ENCODE results near the gene GGT5.

GGT5 gene

DNA sequence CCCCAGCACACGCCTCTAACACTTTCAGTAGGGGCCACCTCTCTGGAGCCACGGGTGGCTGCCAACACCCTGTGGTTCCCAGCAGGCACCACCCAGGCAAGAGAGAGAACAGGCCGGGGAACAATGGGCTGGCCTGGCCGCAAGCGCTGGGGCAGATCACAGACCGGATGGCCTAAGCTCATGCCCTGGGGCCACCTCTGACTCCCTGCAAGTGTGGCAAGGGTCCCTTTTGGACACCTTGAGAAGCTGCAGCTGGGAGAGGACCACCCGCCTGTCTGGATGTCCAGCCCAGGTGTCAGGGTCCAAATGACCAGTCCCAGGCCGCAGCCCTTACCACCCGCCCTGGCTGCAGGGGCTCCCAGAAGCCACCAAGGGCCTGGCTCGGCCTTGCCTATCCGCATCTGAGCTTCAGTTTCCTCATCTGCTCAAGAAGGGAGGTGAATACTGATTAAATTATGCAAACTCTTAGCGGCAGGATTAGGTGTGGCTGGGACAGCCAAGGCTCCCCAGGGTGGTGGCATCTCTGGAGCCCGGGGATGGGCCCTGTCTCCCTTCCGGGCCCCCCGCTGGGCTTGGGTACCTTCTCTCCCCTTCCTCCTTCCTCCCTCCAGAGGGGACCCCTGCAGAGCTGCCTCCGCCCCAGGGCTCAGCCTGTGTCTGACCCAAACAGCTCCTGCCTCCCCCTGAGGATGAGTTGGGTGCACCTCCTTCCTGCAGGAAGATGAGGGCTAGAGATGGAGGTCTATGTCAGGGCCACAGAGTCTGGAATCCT, 64.4 kb downstream of the GGT5 start:
- H3K4me3 ChIP-seq (ENCODE audit: low read length) = no peak overlapping the region
- TF ChIP-seq ZNF274 (IDR thresholded peaks at IDR 0.05; ENCODE audit: low read depth, low read length) = no peak

DNA sequence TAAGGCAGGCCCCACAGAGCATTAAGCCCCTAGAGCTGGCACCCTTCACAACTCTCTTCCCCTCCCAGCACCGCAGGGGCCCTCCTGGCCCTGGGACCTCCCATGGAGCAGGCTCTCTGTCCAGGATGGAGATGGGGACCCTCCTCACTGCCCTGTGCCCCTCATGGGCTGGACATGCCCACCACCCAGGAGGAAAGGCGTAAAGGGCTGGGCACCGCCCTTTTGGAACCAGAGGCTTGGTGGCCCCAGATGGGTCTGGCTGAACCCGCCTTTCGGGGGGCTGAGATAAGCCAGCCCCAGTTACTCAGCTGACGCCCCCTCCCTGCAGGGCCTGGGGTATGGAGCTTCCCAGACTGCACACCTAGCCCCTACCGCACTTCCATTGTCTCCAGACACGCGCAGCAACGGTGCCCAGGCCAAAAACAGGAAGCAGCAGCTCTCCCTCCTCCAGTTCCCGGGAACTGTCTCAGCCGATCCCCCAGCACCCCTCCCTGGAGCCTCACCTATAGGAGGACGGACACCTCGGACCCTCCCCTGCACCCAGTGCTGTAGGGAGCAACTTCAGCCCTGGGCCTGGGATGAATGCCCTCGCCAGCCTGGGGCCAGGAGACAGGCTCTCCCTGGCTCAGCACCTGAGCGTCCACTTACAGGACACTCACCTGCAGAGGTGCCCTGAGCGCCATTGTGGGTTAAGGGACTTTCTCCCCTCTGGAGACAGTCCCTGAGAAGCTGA, 65.2 kb downstream of the GGT5 start:
- H3K4me3 ChIP-seq (ENCODE audit: low read length) = no peak overlapping the region
- no peak for TF ChIP-seq ZNF274 (IDR thresholded peaks at IDR 0.05; ENCODE audit: low read depth, low read length)

DNA sequence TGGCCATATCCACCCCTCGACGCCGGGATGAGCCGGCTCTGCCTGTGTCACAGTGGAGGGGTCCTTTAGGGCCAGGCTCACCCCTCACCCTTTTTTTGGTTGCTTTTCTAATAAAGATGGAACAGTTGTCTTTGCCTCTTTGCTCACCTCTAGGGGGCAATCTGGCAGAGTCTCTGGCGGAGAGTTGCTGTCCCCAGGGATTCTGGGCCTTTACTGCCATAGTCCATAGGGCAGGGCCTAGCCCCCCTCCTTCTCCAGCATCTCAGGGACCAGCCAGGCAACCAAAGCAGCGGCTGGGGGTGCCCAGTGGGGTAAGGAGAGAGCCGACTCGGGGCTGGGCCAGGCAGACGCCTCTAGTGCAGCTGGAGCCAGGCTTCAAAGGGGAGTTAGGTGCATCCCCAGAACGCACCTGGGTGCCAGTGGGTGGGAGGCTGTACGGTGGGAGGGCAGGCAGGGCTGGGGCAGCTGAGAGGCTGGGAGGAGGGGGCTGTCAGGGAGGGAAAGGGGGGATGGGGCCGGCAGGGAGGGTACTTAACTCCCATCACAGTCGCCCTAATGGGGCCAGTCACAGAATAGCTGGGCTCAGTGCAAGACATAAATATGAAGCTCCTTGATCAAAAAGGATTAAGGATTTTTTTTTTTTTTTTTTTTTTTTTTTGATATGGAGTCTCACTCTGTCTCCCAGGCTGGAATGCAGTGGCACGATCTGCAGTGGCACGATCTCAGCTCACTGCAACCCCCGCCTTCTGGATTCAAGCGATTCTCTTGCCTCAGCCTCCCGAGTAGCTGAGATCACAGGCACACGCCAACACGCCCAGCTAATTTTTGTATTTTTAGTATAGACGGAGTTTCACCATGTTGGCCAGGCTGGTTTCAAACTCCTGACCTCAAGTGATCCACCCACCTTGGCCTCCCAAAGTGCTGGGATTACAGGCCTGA, 66.1 kb downstream of the GGT5 start:
- H3K4me3 ChIP-seq (ENCODE audit: low read length) = no peak overlapping the region
- TF ChIP-seq ZNF274 (IDR thresholded peaks at IDR 0.05; ENCODE audit: low read depth, low read length) = no peak

DNA sequence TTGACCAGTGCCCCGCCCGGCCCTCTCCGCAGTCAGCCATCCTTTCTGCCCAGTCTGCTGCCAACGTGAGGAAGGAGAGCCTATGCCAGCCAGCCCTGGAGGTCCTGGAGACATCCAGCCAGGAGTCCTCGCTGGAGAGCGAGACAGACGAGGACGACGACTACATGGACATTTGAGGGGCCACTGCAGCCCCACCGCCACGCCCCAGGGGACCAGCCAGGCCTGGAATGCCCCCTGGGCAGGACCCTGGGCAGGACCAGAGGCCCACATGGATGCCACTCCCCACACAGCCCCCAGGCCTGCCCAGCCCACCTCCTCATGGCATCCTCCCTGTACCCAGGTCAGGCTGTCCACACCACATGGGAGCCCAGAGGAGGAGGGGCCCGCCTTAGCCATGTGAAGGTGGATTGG, 66.9 kb downstream of the GGT5 start:
- no peak for TF ChIP-seq ZNF274 (IDR thresholded peaks at IDR 0.05; ENCODE audit: low read depth, low read length)
- no peak overlapping the region for H3K4me3 ChIP-seq (ENCODE audit: low read length)

DNA sequence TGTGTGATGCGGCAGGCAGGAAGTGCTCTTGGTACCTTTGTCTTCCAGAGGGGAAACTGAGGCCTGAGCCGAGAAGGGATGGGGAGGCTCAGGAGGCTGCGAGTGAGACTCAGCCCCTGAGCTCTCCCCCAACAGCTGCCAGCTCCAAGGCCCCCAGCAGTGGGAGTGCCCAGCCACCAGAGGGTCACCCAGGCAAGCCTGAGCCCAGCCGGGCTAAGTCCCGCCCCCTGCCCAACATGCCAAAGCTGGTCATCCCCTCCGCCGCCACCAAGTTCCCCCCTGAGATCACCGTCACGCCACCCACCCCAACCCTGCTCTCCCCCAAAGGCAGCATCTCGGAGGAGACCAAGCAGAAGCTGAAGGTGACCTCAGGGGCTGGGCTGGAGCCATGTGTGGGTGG, 67.4 kb downstream of the GGT5 start:
- no peak overlapping the region for H3K4me3 ChIP-seq (ENCODE audit: low read length)
- TF ChIP-seq ZNF274 (IDR thresholded peaks at IDR 0.05; ENCODE audit: low read depth, low read length) = no peak

DNA sequence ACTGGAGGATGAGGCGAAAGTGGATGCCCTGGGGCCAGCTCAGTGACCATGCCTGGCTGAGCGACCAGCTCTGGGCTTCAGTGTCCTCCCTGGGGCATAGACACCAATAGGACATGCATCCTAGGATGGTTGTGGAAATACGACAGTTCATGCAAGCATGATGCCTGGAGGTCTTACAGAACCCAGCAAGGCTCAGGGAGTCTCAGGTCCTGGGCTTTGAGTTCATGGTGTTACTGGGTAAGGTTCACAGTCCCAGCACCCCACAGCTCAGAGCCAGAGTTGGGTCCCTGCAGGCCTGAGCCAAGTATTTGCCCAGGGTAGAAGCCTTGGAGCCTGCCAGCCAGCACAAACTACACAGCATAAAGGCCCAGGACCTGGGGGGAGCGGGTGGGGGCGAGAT, 67.8 kb downstream of the GGT5 start:
- no peak overlapping the region for H3K4me3 ChIP-seq (ENCODE audit: low read length)
- TF ChIP-seq ZNF274 (IDR thresholded peaks at IDR 0.05; ENCODE audit: low read depth, low read length) = no peak

DNA sequence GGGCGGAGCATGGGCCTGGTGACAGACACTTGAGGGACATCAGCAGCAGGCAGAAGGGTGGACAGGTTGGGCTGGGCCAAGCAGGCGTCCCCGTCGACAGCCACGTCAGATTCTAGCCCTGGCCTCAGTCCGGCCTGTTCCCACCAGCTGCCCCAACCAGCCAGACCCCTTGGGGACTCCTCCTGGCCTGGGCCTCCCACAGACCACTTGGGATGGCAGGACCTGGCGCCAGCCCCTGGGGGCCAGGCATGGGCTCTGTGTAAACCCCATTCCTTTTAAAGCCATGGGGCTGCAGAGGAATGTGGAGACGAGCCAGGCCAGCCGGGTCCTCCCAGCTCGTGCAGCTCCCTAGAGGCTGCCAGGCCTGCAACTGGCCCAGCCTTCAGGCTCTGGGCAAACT, 68.3 kb downstream of the GGT5 start:
- TF ChIP-seq ZNF274 (IDR thresholded peaks at IDR 0.05; ENCODE audit: low read depth, low read length) = no peak
- H3K4me3 ChIP-seq (ENCODE audit: low read length) = no peak overlapping the region

DNA sequence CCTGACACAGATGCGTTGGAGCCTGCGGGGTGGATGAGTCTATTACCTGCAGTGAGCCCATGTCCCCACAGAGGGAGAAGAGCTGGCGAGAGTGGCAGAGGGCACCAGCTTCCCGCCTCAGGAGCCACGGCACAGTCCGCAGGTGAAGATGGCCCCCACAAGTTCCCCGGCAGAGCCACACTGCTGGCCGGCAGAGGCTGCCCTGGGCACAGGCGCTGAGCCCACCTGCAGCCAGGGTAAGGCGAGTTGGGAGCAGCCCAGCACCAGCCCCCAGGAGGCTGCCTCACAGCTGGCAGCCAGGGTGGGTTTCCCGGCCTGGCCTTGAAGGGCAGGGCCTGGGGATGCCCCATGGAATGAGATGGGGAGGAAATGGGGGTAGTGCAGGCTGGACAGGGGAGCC, 68.8 kb downstream of the GGT5 start:
- H3K4me3 ChIP-seq (ENCODE audit: low read length) = no peak overlapping the region
- TF ChIP-seq ZNF274 (IDR thresholded peaks at IDR 0.05; ENCODE audit: low read depth, low read length) = no peak

DNA sequence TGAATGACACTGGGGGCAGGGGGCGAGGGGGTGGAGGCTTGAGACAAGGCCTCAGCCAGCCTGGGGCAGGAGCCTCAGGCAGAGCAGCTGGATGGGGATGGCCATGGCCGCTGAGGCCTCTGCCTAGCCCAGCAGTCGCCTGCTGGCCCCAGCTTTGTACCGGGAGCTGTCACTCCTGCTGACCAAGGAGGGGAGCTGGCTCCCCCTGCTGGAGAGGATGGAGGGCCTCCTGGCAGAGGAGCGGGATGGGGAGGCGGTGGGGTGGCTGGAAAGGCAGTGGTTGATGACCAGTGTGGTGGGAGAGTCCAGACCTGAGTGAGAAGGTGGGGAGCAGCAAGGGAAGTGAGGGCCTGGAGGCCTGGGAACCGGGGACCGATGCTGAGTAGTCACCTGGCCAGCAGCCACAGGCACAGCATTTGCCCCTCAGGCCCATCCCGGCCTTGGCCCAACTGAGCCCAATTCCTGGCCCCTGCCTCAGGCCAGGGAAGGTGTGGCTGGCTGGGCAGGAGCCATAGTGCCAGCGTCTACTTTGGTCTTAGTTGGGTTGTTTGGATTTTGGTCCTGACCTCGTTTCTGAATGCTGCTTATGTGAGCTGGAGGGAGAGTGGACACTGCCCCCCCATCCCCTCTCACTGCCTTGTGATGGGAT, 69.6 kb downstream of the GGT5 start:
- H3K4me3 ChIP-seq (ENCODE audit: low read length) = no peak overlapping the region
- no peak for TF ChIP-seq ZNF274 (IDR thresholded peaks at IDR 0.05; ENCODE audit: low read depth, low read length)

DNA sequence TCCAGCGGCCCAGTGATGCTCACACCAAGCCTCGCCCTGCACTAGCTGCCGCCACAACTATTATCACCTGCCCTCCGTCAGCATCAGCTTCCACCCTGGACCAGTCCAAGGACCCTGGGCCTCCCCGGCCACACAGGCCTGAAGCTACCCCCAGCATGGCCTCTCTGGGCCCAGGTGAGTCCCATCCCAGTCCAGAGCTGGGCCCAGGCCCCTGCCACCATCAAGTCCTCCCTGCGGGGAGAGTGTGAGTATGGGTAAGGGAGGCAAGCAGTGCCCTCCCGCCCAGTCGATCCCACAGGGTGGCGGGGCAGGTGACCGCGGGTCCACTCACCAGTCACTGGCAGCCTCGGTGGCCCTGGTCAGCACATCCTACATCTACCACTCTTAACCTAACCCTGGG, 73.1 kb downstream of the GGT5 start:
- H3K4me3 ChIP-seq (ENCODE audit: low read length) = no peak overlapping the region
- no peak for TF ChIP-seq ZNF274 (IDR thresholded peaks at IDR 0.05; ENCODE audit: low read depth, low read length)

DNA sequence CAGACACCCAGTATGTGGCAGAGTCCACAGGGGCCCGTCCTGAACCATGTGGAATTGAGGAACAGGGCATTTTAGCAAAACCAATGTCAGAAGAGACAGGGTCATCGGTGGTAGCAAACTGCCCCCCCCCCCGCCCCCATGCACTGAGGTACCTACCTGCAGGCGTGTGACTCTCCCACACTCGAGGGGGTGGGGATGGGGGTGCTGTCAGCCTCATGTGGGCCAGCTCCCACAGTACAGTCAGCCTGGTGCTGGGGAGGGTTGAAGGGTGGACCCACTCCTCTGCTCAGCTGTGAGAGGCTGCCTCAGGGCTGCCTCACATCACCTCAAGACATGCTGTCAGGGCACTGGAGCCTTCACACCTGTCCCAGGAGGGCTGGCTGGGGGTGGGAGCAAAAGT, 74.2 kb downstream of the GGT5 start:
- H3K4me3 ChIP-seq (ENCODE audit: low read length) = no peak overlapping the region
- no peak for TF ChIP-seq ZNF274 (IDR thresholded peaks at IDR 0.05; ENCODE audit: low read depth, low read length)

DNA sequence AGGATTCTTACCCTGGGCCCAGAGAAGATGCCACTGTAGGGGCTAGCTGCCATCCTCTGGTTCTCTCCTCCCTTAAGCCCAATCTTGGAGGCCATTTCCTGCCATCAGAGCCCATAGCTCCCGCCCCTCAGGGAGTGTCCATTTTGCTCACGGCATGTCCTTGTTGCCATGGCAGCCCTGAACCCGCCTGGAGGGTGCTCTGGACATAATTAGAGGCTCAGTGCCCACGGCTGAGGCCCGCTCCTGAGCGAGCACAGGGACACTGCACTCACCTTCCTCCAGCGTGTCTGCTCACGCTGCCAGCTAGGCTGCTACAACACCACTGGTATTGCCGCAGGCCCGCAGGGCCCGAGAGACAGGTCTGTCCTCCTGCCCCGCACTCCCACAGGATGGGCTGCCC, 74.7 kb downstream of the GGT5 start:
- TF ChIP-seq ZNF274 (IDR thresholded peaks at IDR 0.05; ENCODE audit: low read depth, low read length) = no peak
- no peak overlapping the region for H3K4me3 ChIP-seq (ENCODE audit: low read length)

Measured in GM08714 (cell line).